CD1c-positive myeloid dendritic cell (primary cell): ENCODE measurements around the gene NUFIP2.
"Not testable (repeated sequence)": the region's sequence is repeated elsewhere in the genome, so short reads cannot be mapped to it uniquely, and the experiment has no call there.

Source experiments
- DNase-seq: peaks from one replicate; pipeline ENCODE4 v3.0.0-alpha.2; 2016; ENCODE audit errors: extremely low spot score

Gene NUFIP2, protein sequence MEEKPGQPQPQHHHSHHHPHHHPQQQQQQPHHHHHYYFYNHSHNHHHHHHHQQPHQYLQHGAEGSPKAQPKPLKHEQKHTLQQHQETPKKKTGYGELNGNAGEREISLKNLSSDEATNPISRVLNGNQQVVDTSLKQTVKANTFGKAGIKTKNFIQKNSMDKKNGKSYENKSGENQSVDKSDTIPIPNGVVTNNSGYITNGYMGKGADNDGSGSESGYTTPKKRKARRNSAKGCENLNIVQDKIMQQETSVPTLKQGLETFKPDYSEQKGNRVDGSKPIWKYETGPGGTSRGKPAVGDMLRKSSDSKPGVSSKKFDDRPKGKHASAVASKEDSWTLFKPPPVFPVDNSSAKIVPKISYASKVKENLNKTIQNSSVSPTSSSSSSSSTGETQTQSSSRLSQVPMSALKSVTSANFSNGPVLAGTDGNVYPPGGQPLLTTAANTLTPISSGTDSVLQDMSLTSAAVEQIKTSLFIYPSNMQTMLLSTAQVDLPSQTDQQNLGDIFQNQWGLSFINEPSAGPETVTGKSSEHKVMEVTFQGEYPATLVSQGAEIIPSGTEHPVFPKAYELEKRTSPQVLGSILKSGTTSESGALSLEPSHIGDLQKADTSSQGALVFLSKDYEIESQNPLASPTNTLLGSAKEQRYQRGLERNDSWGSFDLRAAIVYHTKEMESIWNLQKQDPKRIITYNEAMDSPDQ

DNA sequence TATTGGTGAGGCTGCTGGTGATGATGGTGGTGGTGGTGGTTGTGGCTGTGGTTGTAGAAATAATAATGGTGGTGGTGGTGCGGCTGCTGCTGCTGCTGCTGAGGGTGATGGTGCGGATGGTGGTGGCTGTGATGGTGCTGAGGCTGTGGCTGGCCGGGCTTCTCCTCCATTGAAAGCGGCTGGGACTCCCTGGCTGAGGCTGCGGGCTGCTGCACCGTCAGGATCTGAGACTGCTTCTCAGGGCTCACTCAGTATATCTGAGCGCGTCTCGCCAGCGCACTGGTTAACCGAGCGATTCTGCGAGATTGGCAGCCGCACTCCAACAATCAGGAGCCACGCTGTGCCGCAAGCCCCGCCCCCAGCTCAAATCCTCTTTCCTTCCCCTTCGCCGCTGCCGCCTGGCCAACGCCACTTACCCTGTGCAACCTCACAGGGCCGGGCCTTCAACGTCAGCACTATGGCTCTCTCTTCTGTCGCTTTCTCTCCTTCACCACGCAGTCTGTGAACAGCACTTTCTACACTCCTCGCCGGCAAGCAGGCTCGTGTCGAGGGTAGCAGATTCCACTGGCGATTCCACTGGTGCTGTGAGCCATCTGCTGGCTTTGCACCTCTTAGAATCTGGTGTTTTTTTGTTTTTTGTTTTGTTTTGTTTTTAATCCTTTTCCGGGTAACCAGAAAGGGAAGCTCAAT, at the start of gene NUFIP2:
Gene NUFIP2, minus strand, starts transcription at position 259 of the 690 bp plus-strand sequence. Its CDS starts 89 bp downstream, at position 170.
- peak; percentile 100 for DNase-seq

DNA sequence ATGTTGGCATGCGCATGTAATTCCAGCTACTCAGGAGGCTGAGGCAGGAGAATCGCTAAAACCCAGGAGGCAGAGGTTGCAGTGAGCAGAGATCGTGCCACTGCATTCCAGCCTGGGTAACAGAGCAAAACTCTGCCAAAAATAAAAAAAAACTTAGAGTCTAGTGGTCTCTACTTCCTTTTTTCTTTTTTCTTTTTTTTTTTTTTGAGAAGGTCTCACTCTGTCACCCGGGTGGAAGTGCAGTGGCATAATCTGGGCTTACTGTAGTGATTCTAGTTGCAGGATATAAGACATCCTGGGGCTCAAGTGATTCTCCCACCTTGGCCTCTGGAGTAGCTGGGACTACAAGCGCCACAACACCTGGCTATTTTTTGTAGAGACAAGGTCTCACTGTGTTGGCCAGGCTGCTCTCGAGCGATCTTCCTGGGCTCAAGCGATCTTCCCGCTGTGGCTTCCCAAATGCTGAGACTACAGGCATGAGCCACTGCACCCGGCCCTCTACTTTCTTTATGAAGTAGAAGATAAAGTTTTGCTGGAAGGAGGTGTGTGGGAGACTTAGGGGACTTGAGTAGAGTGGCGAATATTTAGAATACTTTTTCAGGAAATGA, 48.3 kb upstream of the NUFIP2 start:
- peak; percentile 5 for DNase-seq

DNA sequence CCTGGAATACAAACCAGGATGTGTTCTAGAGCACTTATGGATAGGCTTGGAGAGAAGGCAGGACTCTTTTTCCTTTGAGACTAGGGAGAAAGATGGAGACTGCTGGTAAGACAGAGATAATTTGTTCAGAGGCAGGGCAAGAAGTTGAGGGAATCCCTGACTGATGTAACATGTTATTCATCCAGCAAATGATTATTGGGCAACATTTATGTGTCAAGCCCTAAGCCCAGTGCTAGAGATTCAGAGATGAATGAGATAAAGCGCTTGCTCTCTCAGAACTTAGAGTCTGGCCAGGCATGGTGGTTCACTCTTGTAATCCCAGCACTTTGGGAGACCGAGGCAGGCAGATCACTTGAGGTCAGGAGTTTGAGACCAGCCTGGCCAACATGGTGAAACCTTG, 47.8 kb upstream of the NUFIP2 start:
- peak; percentile 3 for DNase-seq

DNA sequence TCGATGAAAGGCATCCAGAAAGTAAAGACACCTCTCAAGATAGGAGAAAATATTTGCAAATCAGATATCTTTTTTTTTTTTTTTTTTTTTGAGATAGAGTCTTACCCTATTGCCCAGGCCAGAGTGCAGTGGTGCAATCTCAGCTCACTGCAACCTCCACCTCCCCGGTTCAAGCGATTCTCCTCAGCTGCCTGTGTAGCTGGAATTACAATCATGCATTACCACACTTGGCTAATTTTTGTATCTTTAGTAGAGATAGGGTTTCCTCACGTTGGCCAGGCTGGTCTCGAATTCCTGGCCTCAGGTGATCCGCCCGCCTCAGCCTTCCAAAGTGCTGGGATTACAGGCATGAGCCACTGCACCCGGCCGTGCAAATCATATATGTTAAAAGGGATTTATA, 45.1 kb upstream of the NUFIP2 start:
- DNase-seq, result not testable (repeated sequence)

DNA sequence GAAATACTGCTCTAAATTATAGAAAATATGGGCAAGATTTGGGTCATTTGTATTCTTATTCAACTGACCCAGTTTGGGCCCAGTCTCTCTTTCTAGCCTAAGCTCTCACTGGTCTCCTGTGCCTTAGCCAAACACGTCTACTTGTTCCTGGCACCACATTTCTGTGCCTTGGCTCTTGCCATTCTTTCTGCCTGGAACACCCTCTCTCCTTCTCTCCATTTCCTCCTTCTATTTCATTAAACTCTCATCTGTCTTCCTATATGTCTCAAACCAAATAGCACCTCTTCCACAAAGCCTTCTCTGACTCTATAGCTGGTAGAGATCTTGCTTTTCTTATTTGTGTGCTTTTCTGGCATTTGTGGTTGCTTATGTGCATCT, 37.7 kb upstream of the NUFIP2 start:
- no peak for DNase-seq

DNA sequence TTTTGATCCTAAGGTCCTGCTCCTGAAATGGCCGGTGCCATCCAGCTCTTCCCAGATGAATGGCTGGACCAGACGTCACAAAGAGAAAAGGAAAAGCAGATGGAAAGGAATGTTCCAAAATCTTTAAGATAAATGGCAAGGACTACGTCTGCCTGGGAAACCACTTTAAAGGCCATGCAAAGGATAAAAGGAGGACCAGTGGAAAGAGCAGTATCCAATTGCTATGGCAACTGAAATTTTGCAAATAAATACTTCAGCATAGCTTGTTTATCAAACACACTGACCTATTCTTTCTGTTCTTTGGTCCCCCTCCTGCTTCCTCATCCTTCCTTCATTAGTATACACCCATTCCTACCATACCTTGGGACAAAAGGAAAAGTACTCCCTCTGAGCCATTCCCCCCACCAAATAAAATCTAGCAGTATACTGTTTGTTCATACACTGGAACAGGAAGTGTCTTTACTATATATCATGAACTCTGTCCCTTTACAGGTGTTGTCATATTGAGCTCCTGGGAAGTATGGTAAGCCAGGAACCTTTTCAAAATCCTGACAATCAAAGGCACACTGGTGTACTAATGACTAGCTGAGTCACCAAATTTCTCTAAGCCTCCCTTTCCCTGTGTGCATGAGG, 37.2 kb upstream of the NUFIP2 start:
- DNase-seq, result no peak

DNA sequence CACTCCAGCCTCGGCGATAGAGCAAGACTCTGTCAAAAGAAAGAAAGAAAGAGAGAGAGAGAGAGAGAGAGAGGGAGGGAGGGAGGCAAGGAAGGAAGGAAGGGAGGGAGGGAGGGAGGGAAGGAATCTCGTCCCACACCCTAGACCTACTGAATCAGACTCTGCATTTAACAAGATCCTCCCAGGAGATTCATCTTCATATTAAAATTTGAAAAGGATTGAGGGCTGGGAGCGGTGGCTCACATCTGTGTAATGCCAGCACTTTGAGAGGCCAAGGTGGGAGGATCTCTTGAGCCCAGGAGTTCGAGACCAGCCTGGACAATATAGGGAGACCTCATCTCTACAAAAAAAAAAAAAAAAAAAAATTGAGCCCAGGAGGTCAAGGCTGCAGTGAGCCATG, 33.5 kb upstream of the NUFIP2 start:
- DNase-seq, result no peak

DNA sequence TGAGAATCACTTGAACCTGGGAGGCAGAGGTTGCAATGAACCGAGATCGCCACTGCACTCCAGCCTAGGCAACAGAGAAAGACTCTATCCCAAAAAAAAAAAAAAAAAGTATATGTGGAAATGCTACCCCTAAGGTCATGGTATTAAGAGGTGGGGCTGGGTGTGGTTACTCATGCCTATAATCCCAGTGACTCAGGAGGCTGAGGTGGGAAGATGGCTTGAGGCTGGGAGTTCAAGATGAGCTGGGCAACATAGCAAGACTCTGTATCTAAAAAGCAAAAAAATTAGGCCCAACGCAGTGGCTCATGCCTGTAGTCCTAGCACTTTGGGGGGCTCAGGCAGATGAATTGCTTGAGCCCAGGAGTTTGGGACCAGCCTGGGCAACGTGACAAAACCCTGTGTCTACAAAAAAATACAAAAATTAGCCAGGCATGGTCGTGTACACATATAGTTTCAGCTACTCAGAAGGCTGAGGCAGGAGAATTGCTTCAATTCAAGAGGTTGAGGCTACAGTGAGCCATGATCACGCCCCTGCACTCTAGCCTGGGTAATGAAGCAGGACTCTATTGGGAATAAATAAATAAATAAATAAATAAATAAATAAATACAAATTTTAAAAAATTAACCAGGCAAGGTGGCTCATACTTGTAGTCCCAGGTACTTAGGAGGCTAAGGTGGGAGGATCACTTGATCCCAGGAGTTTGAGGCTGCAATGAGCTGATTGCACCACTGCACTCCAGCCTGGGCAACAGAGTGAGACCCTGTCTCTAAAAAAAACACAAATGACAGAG, 32.3 kb upstream of the NUFIP2 start:
- DNase-seq, result no peak

DNA sequence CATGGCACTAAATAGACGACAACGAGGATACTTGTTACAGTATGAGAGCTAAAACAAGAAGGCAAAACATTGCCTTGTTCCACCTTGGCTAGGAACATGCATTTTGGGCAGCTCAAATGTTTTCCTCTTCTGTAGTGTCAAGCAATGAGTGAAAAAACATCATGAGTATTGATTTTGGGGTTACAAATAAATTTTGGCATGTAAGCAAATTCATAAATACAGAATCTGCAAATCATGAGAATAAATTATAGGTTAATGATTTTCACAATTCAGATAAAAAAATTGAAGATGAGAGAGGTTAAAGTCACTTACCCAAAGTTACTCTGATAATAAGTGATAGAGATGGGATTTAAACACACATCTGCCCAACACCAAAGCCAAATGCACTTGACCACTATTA, 28.4 kb upstream of the NUFIP2 start:
- no peak for DNase-seq

DNA sequence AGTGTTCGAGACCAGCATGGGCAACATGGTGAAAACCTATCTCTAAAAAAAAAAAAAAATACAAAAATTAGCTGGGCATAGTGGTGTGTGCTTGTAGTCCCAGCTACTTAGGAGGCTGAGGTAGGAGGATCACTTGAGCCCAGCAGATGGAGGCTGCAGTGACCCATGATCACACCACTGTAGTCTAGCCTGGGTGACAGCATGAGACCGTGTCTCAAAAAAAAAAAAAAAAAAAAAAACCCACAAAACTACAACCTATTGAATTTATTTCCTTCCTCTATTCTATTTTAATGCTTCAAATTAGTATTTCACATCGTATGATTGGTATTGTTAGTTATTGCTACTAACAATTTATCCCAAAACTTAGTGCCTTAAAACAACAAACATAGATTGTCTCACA, 9.4 kb upstream of the NUFIP2 start:
- DNase-seq, result no peak

DNA sequence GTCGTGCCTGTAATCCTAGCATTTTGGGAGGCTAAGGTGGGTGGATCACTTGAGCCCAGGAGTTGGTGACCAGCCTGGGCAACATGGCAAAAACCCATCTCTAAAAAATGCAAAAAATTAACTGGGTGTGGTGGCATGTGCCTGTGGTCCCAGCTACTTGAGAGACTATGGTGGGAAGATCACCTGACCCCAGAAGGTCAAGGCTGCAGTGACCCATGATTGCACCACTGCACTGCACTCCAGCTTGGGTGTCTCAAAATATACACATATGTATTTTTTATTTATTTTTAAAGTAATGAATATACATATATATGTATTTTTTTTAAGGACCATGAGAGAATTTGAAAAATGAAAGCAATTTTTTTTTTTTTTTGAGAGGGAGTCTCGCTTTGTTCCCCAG, 5.1 kb upstream of the NUFIP2 start:
- no peak for DNase-seq

DNA sequence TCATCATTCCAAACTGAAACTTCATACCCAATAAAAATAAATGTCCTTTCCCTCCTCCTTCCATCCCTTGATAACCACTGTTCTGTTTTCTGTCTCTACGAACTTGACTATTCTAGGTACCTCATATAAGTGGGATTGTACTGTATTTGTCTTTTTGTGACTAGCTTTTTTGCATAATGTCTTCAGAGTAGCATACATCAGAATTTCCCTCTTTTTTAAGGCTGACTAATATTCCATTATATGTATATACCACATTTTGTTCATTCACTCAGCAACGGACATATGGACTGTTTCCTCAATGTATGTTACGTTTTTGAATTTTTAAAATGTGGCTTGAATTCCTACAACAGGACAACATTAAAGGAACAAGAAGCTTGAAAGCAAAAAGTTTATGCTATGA, 1.5 kb upstream of the NUFIP2 start:
- DNase-seq, result no peak

DNA sequence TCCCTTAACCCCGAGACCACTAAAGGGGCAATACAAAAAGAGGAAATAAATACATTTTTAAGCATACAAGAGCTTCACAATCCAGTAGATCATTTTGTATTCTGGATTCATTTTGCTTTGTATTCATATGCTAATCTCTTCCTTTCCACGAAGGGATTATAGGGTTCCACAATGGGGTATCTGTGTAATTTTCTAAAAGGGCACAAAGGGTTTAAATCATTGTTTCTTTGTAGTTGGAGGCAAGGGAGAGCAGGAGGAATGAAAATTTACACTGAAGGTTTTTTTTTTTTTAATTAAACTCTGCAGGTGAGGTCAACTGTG, 592 bp upstream of the NUFIP2 start:
- DNase-seq, result no peak

DNA sequence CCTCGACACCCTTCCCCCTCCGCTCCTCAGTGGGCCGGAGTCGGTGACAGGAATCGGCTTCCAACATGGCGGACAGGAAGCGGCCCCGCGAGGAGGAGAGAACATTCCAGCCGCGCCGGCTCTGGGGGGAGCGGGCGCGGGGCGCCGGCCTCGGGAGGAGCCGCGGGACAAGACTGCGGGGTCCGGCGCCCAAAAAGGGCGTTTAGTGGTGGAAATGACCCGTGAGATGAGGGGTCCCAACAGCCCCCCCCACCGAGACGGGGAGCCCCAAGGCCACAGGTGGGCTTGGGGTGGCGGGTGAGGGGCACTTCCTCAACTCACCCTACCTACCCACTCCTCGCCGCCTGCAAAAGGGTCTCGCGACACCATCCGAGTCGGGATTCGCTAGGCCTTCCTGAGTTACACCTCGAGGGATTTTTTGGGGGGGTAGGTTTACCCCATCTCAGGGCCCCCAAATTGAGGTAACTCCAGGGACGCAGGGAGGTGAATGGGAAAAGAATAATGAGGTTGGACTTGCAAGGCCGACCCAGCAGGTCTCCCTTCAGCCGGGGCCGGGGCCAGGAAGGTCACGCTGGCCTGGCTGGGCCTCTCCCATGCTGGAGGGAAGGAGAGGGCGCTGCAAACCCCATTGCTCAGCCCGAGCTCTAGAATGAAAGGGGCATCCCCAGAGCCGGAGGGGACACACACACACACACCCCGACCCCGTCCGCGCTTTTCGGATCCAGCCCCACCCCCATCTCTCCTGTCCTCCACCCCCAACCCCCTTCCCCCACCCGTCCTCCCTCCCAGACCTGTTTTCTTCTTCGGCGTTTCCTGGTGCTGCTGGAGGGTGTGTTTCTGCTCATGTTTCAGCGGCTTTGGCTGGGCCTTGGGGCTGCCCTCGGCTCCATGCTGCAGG, 707 bp downstream of the NUFIP2 start:
- peak; percentile 74 for DNase-seq

DNA sequence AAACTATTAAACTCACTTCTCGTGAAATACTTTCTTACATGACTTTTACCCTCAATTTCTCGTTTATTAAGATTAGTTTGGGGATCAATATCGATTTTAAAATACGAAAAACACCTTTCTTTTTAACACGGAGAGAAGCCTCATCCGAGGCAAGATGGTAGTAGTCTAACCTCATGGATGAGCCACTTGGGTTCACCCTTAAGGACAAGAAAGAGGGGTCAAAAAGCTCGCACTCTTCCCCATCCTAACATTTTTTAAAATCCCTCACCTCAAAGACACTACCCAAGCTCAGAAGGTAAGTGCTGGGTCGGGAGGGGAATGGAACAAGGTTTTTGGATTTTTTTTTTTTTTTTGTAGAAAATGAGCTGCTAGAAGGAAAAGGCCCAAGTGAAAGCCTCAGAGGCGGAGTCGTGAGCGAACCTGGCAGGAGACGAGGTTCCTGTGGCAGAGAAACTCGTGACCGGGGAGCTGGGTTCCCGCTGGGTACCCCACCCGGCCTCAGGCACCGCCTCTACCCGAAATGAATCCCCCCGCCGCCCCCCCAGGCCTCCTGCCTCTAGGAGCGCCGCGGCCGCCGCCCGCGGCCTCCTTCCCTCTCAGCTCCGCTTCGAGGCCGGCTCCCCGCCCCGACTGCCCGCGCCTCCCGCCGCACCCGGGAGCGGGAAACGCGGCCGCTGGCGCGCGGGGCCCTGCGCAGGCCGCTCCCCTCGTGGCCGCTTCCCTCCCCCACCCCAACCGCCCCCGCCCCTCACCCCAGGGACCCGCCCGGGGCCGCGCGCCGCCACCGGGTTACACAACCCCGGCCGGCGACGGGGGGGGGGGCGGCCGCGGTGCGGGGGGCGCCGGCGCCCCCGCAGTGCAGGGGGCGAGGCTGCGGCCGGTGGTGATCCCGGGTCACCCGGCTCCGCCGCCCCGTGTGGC, 1.6 kb downstream of the NUFIP2 start:
- DNase-seq, result peak; percentile 45

DNA sequence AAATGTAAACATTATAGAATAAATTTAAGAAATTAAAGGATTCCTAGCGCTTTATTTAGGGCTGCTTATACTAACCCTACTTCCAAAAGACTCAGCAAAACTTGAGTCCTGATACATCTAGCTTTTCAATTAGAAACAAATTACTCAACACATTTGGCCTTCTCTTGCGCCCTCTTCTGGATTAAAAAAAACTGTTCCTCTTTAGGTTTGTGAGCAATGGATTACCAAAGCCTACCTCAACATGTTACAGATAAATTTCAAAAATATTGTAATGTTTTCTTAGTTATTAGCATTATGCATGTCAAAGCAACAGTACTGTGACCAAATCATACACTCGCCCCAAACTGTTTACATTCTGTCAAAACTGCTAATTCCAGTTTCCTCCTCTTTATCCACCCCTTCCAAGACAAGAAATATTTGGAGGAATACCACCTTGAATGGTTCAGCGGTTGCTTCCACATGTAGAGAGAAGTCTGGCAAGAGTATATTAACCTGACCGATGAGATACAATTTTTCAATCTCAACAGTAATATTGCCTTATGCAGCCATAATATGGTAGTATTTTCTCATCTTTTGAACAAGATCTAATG, 2.7 kb downstream of the NUFIP2 start:
- DNase-seq, result peak; percentile 82

DNA sequence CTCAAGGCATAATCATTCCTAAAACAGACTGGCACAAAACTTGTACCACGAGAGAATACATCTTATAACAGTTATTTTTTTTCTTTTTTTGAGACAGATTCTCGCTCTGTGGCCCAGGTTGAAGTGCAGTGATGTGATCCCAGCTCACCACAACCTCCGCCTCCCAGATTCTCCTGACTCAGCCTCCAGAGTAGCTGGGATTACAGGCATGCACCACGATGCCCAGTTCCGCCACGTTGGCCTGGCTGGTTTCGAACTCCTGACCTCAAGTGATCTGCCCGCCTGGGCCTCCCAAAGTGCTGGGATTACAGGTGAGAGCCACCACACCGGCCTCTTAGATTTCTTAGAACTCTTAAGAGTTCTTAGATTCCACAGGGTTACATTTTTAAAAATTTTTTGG, 4.1 kb downstream of the NUFIP2 start:
- DNase-seq, result no peak

DNA sequence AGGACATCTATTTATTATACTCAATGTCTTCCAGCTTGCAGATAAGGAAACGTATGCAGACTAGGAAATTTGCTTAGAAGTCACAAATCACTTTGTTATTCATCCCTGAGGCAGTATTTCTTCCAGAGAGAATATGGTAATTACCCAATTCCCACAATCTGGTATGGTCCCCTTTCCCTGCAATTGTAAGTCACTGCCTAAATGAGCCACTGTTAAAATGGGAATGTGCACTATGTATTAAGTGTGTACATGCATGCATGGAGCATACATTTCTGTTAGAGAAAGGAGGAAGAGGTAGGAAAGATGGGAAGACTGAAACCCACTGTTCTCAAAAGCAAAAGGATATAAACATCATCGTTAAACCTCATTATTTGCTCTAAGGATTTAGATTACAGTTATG, 10.0 kb downstream of the NUFIP2 start:
- no peak for DNase-seq

DNA sequence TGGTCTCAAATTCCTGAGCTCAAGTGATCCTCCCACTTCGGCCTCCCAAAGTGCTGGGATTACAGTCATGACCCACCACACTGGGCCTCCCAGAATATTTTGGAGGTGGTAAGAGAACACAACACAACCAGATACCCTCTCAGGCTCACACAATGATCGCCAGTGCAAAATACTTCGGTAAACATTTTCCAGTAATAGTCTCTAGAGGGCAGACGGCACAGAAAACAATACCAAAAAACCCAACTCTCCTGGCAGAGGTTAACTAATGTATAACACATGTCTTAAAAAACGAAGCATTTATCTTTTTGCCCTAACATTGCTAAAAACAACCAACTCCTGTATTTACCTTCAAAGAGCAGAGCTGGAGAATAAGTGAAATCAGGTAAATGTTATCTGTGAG, 10.5 kb downstream of the NUFIP2 start:
- no peak for DNase-seq
